Thyroid gland (tissue), 4 donors: ENCODE measurements around the gene ACOX2. TPM values are rescaled to one million over a fixed set of nuclear protein-coding genes. Genes with fewer than 3 reads are reported as not detected.
A peak's percentile ranks its signal among the peaks of the same experiment; 100 is the strongest.

Experiments used
- DNase-seq, 2 donors: peaks; one replicate each; pipeline ENCODE4 v3.0.0-alpha.2; 2019
- H3K27ac ChIP-seq, 3 donors: fragments of 200-600 bp; sonication (generic); 1 replicate in 2 of 3; 2 replicates in 1 of 3; pipeline ENCODE4 v1.5.1; 2016 to 2019; ENCODE audit warnings: mild to moderate bottlenecking in 1 of 3, moderate library complexity in 1 of 3
- H3K27me3 ChIP-seq: fragments of 200-600 bp; sonication (generic); one replicate; pipeline ENCODE4 v1.5.1; 2019
- H3K36me3 ChIP-seq, 2 donors: fragments of 200-600 bp; sonication (generic); one replicate each; pipeline ENCODE4 v1.5.1; 2016 to 2019
- H3K4me1 ChIP-seq, 2 donors: fragments of 200-600 bp; sonication (generic); one replicate each; pipeline ENCODE4 v1.5.1; 2017 to 2019
- H3K4me3 ChIP-seq, 3 donors: fragments of 200-600 bp; sonication (generic); replicated peaks in 1 of 3; 1 replicate in 2 of 3; 2 replicates in 1 of 3; pipeline ENCODE4 v1.5.1; 2016; ENCODE audit warnings: mild to moderate bottlenecking in 1 of 3
- H3K9me3 ChIP-seq: fragments of 200-600 bp; sonication (generic); one replicate; pipeline ENCODE4 v1.5.1; 2017
- CTCF ChIP-seq, 6 experiments: fragments of 200-600 bp in 3 of 6; fragments of 450-650 bp in 3 of 6; sonication (generic) in 3 of 6; IDR thresholded peaks; one replicate each; pipeline ENCODE4 v1.5.1; 2016 to 2019; ENCODE audit warnings: antibody characterized with exemption in 6 of 6, mild to moderate bottlenecking in 2 of 6, inconsistent platforms in 1 of 6, moderate library complexity in 1 of 6
- POLR2A ChIP-seq, 2 donors: fragments of 450-650 bp; IDR thresholded peaks; one replicate each; pipeline ENCODE4 v1.6.1; 2017; ENCODE audit warnings: antibody characterized with exemption in 2 of 2, mild to moderate bottlenecking in 2 of 2, moderate library complexity in 1 of 2
- WGBS, 2 donors: methylation state at CpG; one replicate each; pipeline ENCODE4 v1.1.5; 2017; 5-methylcytosine and 5-hydroxymethylcytosine counted together
- intact Hi-C: fragments of 100-400 bp; cut with DNase I; formaldehyde crosslinking; loops from one replicate; pipeline ENCODE4 v1.15.1; 2023
- total RNA-seq, 4 donors: library from RNA; depleted of rRNA; stranded (reverse); fragments of >200 nt; gene quantifications; one replicate each; pipeline ENCODE4 v1.2.3, GENCODE V29; 2016

ACOX2 gene
- total RNA-seq, 4 donors from 2014 or later, result 17.8 to 62.2 (median 37.4) TPM

DNA sequence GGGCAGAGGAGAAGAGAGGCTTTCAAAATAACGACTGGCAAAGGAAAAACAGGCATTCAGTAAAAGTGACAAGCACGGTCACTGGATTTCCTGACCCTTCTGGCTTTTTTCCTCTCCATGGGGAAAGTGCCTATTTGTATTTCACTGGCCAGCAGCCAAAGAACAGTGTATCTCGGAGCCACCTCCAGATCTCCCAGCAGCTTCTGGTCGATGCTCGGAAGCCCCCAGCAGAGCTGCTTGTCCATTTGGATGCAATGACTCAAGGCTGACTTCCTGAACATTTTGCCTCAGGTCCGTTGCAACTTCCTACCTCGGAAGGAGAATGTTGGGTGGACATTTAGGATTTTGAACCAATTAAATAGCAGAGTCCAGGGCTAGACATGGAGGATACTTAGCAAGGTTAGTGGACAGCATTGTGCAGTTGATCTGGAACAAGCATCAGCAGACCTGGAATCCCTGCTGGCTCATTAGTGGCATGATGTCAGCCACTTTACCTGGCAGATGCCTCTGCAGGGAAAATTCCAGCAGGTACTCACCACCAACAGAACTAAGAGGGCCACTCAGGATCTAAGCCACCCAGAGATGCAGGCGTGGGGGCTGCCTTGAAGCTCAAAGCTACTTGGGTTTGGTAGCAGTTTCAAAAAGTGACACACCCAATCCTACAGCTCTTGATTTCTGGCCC lies 39.1 kb upstream of the ACOX2 start:
- peak overlapping the region in 1 of 3 donors; percentile 17 for H3K4me3 ChIP-seq
- peak; percentile 73 to 83 for DNase-seq
- TF ChIP-seq POLR2A (IDR thresholded peaks at IDR 0.05) (peak in 1 of 2 donors; percentile 47), CTCF (IDR thresholded peaks at IDR 0.05) (no peak)
- 32 to 43% methylated on average over 8 of the region's 8 CpGs for WGBS, 2 donors
- H3K9me3 ChIP-seq, result no peaks in the 10 kb centered on the region
- H3K4me1 ChIP-seq, result peaks cover 56 to 68% of the 10 kb centered on the region in 2 donors
- intact Hi-C loops, result no loop called here
- no peaks in the 10 kb centered on the region for H3K36me3 ChIP-seq
- no peaks in the 10 kb centered on the region for H3K27me3 ChIP-seq
- H3K27ac ChIP-seq, result peak overlapping the region; percentile 61 to 88 (median 86)

DNA sequence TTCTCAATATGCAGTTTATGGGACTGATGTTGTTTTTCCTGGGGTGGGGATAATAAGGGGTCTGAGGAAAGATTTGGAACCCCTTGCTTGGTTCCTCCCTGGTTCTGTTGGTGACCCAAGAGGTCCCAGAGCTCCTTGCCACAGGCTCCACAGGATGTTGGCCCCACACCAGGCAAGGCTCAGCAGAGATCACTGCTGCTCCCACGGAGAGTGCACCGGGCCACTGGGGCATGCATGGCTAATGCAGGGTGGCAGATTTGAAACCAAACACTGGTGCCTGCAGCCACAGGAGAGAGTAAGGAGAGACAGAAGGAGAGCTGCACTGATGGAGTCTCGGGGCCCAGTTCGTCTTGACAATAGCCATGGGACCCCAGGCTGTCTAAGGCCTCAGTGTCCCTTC lies 37.7 kb upstream of the ACOX2 start:
- Histone ChIP-seq H3K9me3 (no peaks in the 10 kb centered on the region), H3K4me3 (no peak overlapping the region), H3K36me3 (no peaks in the 10 kb centered on the region), H3K4me1 (peaks cover 54 to 78% of the 10 kb centered on the region in 2 donors), H3K27ac (peak overlapping the region in 2 of 3 donors; percentile 3 to 88), H3K27me3 (no peaks in the 10 kb centered on the region)
- peak in 1 of 2 donors; percentile 34 for DNase-seq
- intact Hi-C loops, result no loop called here
- whole genome bisulfite sequencing, 2 donors, result 77 to 79% methylated on average over 3 to 4 of the region's 4 CpGs
- no peak for TF ChIP-seq CTCF (IDR thresholded peaks at IDR 0.05)
- no peak for TF ChIP-seq POLR2A (IDR thresholded peaks at IDR 0.05)

DNA sequence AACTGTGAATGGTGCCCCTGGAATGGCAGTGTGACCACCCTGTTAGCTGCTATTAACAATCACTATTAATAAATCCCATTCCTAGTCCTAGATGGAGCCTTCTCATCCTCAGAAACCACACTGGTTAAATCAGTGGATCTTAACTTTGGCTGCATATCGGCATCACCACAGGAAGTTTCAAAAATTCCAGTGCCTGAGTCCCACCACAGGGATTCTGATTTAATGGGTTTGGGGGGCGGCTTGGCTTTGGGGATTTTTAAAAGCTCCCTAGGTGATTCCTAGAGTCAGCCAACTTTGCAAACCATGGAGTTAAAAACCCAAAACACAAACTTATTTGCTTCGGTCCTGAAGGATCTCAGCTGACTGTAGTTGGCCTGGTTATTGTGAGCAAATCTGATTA lies 37.1 kb upstream of the ACOX2 start:
- Histone ChIP-seq H3K36me3 (no peaks in the 10 kb centered on the region), H3K9me3 (no peaks in the 10 kb centered on the region), H3K27me3 (no peaks in the 10 kb centered on the region), H3K4me1 (peaks cover 58 to 84% of the 10 kb centered on the region in 2 donors), H3K4me3 (no peak overlapping the region), H3K27ac (peak overlapping the region in 2 of 3 donors; percentile 52 to 69)
- WGBS, 2 donors, result 83 to 88% methylated on average over 2 to 3 of the region's 3 CpGs
- intact Hi-C loops, result no loop called here
- DNase-seq, result no peak
- TF ChIP-seq CTCF (IDR thresholded peaks at IDR 0.05), result no peak
- no peak for TF ChIP-seq POLR2A (IDR thresholded peaks at IDR 0.05)

GRCh38 chr3:58573640-58574039 lies 36.6 kb upstream of the ACOX2 start:
- 69 to 72% methylated on average over 3 to 6 of the region's 6 CpGs for WGBS, 2 donors
- H3K4me3 ChIP-seq, result no peak overlapping the region
- TF ChIP-seq CTCF (IDR thresholded peaks at IDR 0.05), result no peak
- intact Hi-C loops, result no loop called here
- H3K9me3 ChIP-seq, result no peaks in the 10 kb centered on the region
- H3K27ac ChIP-seq, result peak overlapping the region; percentile 44 to 69 (median 52)
- no peaks in the 10 kb centered on the region for H3K27me3 ChIP-seq
- no peak for DNase-seq
- H3K4me1 ChIP-seq, result peaks cover 58 to 88% of the 10 kb centered on the region in 2 donors
- H3K36me3 ChIP-seq, result no peaks in the 10 kb centered on the region

DNA sequence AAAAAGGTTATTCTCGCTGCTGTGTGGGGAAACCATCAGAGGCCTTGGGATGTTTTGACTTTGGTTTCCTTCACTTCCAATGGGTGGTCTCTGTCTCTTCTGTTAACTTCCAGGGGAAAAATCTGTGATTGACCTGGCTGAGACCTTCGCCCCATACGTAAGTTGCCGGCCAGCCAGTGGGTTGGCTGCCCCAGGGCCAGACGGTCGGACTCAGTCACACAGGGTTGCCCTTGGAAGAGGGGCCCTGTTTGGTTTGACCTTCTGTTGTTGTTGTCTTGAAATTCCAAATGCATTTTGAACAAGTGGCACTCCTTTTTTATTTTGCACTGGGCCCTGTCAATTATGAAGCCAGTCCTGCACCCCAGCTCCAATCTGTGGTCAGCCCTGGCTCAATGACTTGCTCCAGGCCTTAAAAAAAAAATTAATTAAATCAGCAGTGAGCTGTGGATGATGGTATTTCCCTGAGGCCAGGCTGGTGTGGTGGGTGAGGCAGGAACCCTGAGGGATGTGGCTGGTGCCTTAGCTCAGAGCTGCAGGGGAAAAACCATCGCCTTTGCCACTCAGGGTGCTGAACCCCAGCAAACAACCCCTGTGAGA lies 35.7 kb upstream of the ACOX2 start:
- Histone ChIP-seq H3K4me3 (no peak overlapping the region), H3K9me3 (no peaks in the 10 kb centered on the region), H3K4me1 (peaks cover 50 to 82% of the 10 kb centered on the region in 2 donors), H3K27ac (peak overlapping the region in 2 of 3 donors; percentile 52 to 69), H3K27me3 (no peaks in the 10 kb centered on the region), H3K36me3 (no peaks in the 10 kb centered on the region)
- no peak for TF ChIP-seq POLR2A (IDR thresholded peaks at IDR 0.05)
- no peak for TF ChIP-seq CTCF (IDR thresholded peaks at IDR 0.05)
- intact Hi-C loops, result no loop called here
- WGBS, 2 donors, result 79 to 85% methylated on average over 7 of the region's 7 CpGs
- no peak for DNase-seq
